Fibroblast of lung (primary cell): ENCODE measurements around the gene MRPL21. TPM values are rescaled to one million over a fixed set of nuclear protein-coding genes. Genes with fewer than 3 reads are reported as not detected.
A peak's percentile ranks its signal among the peaks of the same experiment; 100 is the strongest.

Source experiments
- DNase-seq, 2 donors: peaks; one replicate each; pipeline versions ENCODE4 v3.0.0 to v3.0.0-alpha.2; 2010; ENCODE audit warnings: low read depth in 2 of 2
- H2AFZ ChIP-seq: 2 replicates; pipeline ENCODE4 v1.5.1; 2012; ENCODE audit warnings: low read length, control low read depth, inconsistent platforms
- H3K27ac ChIP-seq: 2 replicates; pipeline ENCODE4 v1.5.1; 2011; ENCODE audit warnings: low read length, control low read depth; ENCODE audit not compliant: insufficient read depth
- H3K27me3 ChIP-seq: 2 replicates; pipeline ENCODE4 v1.5.1; 2011; ENCODE audit warnings: mild to moderate bottlenecking, low read length; ENCODE audit not compliant: control insufficient read depth, insufficient read depth
- H3K36me3 ChIP-seq: 2 replicates; pipeline ENCODE4 v1.5.1; 2011; ENCODE audit warnings: low read length; ENCODE audit not compliant: control insufficient read depth, insufficient read depth
- H3K4me1 ChIP-seq: 2 replicates; pipeline ENCODE4 v1.5.1; 2011; ENCODE audit warnings: low read length; ENCODE audit not compliant: control insufficient read depth, insufficient read depth; ENCODE audit errors: extremely low read depth
- H3K4me2 ChIP-seq: 2 replicates; pipeline ENCODE4 v1.5.1; 2011; ENCODE audit warnings: low read length, control low read depth; ENCODE audit not compliant: insufficient read depth; ENCODE audit errors: extremely low read depth
- H3K4me3 ChIP-seq, 4 experiments: fragments of 200-600 bp in 1 of 4; sonication (generic) in 1 of 4; replicated peaks in 1 of 4; 2 replicates each; pipeline ENCODE4 v1.5.1; 2011 to 2016; ENCODE audit warnings: low read length in 4 of 4, low read depth in 3 of 4, mild to moderate bottlenecking in 3 of 4, control low read depth in 2 of 4, inconsistent platforms in 1 of 4, mixed read lengths in 1 of 4; ENCODE audit not compliant: insufficient read depth in 1 of 4; ENCODE audit errors: control extremely low read depth in 1 of 4
- H3K79me2 ChIP-seq: 2 replicates; pipeline ENCODE4 v1.5.1; 2012; ENCODE audit warnings: mild to moderate bottlenecking, low read length, inconsistent platforms; ENCODE audit not compliant: control insufficient read depth, insufficient read depth
- H3K9ac ChIP-seq: 2 replicates; pipeline ENCODE4 v1.5.1; 2011; ENCODE audit warnings: mild to moderate bottlenecking, low read length, control low read depth; ENCODE audit not compliant: insufficient read depth
- H3K9me3 ChIP-seq: 2 replicates; pipeline ENCODE4 v1.5.1; 2012; ENCODE audit warnings: low read depth, low read length; ENCODE audit not compliant: control insufficient read depth, insufficient read depth
- H4K20me1 ChIP-seq: 2 replicates; pipeline ENCODE4 v1.5.1; 2011; ENCODE audit warnings: low read length; ENCODE audit not compliant: control insufficient read depth, insufficient read depth; ENCODE audit errors: extremely low read depth
- CTCF ChIP-seq, 2 donors: IDR thresholded peaks in 1 of 2; conservative IDR thresholded peaks in 1 of 2; 1 replicate in 1 of 2; 2 replicates in 1 of 2; pipeline ENCODE4 v1.5.1; 2011 to 2012; ENCODE audit warnings: low read length in 2 of 2, control low read depth in 1 of 2, inconsistent platforms in 1 of 2, low read depth in 1 of 2, mild to moderate bottlenecking in 1 of 2
- EZH2 ChIP-seq: IDR thresholded peaks from 2 replicates; pipeline ENCODE4 v1.5.1; 2012; ENCODE audit warnings: low read length, control low read depth, mild to moderate bottlenecking; ENCODE audit errors: missing control alignments
- polyA plus RNA-seq, 2 donors: library from polyadenylated mRNA; depleted of rRNA in 1 of 2; stranded (reverse) in 1 of 2; unstranded in 1 of 2; fragments of >200 nt; gene quantifications; 2 replicates each; pipeline ENCODE4 v1.2.1, GENCODE V29; 2011 to 2012; ENCODE audit warnings: missing spikeins in 1 of 2
- total RNA-seq: library from RNA; depleted of rRNA; stranded (reverse); fragments of >200 nt; gene quantifications from 2 replicates; pipeline ENCODE4 v1.2.1, GENCODE V29; 2014

Gene MRPL21
- total and polyA plus RNA-seq, 2 donors (not counting 1 experiment from before 2014, with no cell fraction given) = 31.6 to 59.9 TPM

DNA sequence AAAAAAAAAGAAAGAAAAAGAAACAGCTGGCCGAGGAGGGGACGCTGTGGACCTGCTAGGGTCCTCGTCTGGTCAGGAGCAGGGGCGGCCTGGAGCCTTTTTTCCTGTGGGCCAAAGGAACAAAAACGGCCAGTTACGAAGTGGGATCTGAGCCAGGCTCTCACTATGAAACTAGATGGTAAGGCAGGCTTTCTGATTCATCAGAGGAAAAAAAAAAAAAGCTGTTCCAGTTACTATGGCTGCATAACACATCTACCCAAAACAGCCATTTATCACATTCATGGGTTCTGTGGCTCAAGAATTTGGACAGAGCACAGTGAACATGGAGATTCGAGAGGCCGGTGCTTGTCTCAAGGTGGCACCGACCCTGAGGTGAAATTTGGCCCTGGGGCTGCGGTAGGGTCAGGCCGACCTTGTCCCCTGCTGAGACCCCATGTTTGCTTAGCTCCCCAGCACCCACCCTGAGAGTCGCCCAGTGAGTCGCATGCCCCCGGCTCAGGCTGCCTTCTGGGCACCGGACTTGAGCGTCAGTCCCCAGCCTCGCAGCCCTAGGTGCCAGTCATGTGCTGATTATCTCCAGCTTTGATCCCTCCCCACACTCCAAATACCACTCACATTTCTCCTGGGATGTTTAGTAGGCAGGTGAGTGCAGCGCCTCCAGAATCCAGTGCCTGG, 42.9 kb upstream of the MRPL21 start:
- Histone ChIP-seq H3K9ac (no peak overlapping the region), H3K9me3 (no peaks in the 10 kb centered on the region), H3K4me2 (no peak overlapping the region)

DNA sequence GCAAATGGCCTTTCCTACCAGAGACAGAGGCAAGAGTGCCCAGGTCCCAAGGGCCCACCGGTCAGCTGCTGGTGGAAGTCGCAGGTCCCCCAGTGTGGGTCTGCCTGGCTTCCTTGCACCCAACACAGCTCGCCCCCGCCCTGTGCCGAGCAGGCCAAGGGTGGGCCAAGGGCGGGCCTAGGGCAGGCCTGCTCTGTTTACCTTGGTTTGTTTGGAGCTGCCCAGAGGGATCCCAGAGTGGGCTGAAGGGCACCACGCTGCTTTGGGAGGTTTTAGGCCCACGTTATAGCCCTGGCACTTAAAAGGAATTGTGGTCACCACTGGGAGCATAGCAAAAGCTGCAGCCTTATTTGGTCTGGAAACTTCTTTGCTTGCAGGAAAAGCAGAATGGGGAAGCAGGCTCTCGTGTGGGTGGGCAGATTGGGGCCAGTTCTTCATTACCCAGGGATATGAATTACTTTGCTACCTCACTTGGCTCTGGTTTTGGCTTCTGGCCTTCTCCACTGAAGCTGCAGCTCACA, 39.2 kb upstream of the MRPL21 start:
- Histone ChIP-seq H3K27ac (no peak overlapping the region), H3K4me1 (peaks cover 2% of the 10 kb centered on the region), H3K79me2 (no peaks in the 10 kb centered on the region), H4K20me1 (no peaks in the 10 kb centered on the region), H2AFZ (no peak overlapping the region), H3K4me2 (no peak overlapping the region), H3K27me3 (no peaks in the 10 kb centered on the region), H3K4me3 (no peak overlapping the region), H3K9ac (no peak overlapping the region), H3K9me3 (no peaks in the 10 kb centered on the region), H3K36me3 (peaks cover 7% of the 10 kb centered on the region)
- peak; percentile 28 to 73 for DNase-seq
- no peak for TF ChIP-seq CTCF (conservative IDR thresholded peaks at IDR 0.05 in 1 of 2, IDR thresholded peaks at IDR 0.05 in 1 of 2; ENCODE audit: low read depth in 1 of 2, low read length in 2 of 2)
- no peak for TF ChIP-seq EZH2

More for the DNA sequence above, 42.9 kb upstream of the MRPL21 start:
- Histone ChIP-seq H3K27ac (peak overlapping the region; percentile 17), H2AFZ (no peak overlapping the region), H4K20me1 (no peaks in the 10 kb centered on the region), H3K79me2 (no peaks in the 10 kb centered on the region), H3K27me3 (no peaks in the 10 kb centered on the region), H3K36me3 (no peaks in the 10 kb centered on the region), H3K4me1 (peaks cover 2% of the 10 kb centered on the region), H3K4me3 (no peak overlapping the region)
- DNase-seq = peak; percentile 88 to 92
- TF ChIP-seq EZH2 (no peak), CTCF (conservative IDR thresholded peaks at IDR 0.05 in 1 of 2, IDR thresholded peaks at IDR 0.05 in 1 of 2; ENCODE audit: low read depth in 1 of 2, low read length in 2 of 2) (no peak)

DNA sequence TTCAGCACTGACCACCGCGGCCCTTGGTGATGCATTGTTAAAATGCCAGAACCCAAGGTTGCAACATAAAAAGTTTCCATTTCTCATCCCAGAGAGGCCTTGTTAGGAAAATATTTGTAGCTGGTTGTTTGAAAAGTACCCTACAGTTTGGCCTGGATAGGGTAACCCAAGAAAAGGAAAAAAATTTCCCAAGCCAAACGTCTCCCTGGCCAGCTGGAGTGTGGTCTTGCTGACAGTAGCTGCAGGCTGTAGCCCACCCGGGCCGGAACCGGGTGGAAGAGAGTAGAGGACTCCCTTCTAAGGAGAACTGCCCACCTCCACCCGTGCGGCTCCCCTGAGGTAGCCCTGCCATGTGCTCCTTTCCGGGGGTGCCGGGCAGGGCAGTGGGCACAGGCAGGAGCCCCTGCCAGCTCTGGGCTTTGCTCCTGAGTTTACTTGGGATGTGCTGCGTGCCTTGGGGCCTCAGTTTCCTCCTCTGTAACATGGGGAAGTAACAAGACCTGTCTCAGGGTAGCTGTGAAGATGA, 38.5 kb upstream of the MRPL21 start:
- Histone ChIP-seq H3K4me1 (peaks cover 2% of the 10 kb centered on the region), H3K4me3 (no peak overlapping the region), H4K20me1 (no peaks in the 10 kb centered on the region), H3K79me2 (no peaks in the 10 kb centered on the region), H3K4me2 (no peak overlapping the region), H3K27me3 (no peaks in the 10 kb centered on the region), H3K36me3 (peaks cover 11% of the 10 kb centered on the region), H2AFZ (no peak overlapping the region), H3K27ac (no peak overlapping the region), H3K9ac (no peak overlapping the region), H3K9me3 (no peaks in the 10 kb centered on the region)
- no peak for TF ChIP-seq EZH2
- no peak for TF ChIP-seq CTCF (conservative IDR thresholded peaks at IDR 0.05 in 1 of 2, IDR thresholded peaks at IDR 0.05 in 1 of 2; ENCODE audit: low read depth in 1 of 2, low read length in 2 of 2)
- no peak for DNase-seq
